IMR-90 (cell line): ENCODE measurements around the gene OR51G2.

ENCODE experiments used
- CEBPB ChIP-seq: IDR thresholded peaks from 2 replicates; pipeline ENCODE4 v1.6.1; 2012; ENCODE audit warnings: low read depth, low read length, improper control_type of control experiment
- CHD1 ChIP-seq: IDR thresholded peaks from 2 replicates; pipeline ENCODE4 v1.6.1; 2012; ENCODE audit warnings: low read depth, low read length, improper control_type of control experiment
- FOS ChIP-seq: fragments of 150-350 bp; IDR thresholded peaks from 2 replicates; pipeline ENCODE4 v1.6.1; 2016; ENCODE audit warnings: low read depth, low read length
- MAFK ChIP-seq: IDR thresholded peaks from 2 replicates; pipeline ENCODE4 v1.6.1; 2012; ENCODE audit warnings: low read depth, low read length, improper control_type of control experiment
- POLR2A ChIP-seq: IDR thresholded peaks from 2 replicates; pipeline ENCODE4 v1.6.1; 2012; ENCODE audit warnings: mild to moderate bottlenecking, low read depth, low read length
- TF ChIP-seq, protein P1 (sequence below): conservative IDR thresholded peaks from 2 replicates; pipeline ENCODE4 v1.5.1; 2012; ENCODE audit warnings: mild to moderate bottlenecking, low read depth, low read length, improper control_type of control experiment

GRCh38 chr11:4891996-4892640 is 27.0 kb downstream of the OR51G2 start:
- TF ChIP-seq, protein P1, sequence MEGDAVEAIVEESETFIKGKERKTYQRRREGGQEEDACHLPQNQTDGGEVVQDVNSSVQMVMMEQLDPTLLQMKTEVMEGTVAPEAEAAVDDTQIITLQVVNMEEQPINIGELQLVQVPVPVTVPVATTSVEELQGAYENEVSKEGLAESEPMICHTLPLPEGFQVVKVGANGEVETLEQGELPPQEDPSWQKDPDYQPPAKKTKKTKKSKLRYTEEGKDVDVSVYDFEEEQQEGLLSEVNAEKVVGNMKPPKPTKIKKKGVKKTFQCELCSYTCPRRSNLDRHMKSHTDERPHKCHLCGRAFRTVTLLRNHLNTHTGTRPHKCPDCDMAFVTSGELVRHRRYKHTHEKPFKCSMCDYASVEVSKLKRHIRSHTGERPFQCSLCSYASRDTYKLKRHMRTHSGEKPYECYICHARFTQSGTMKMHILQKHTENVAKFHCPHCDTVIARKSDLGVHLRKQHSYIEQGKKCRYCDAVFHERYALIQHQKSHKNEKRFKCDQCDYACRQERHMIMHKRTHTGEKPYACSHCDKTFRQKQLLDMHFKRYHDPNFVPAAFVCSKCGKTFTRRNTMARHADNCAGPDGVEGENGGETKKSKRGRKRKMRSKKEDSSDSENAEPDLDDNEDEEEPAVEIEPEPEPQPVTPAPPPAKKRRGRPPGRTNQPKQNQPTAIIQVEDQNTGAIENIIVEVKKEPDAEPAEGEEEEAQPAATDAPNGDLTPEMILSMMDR, result no peak
- TF ChIP-seq CEBPB, result 0 out of 2 replicates have a peak, but pooled peaks have one; percentile 19
- TF ChIP-seq POLR2A, result no peak
- no peak for TF ChIP-seq MAFK
- no peak for TF ChIP-seq CHD1
- peak; percentile 70; the same call in 1 of the 2 replicates for TF ChIP-seq FOS
